SK-N-SH (cell line): ENCODE data around the gene CXADR.

Experiments
- CTCF ChIP-seq: fragments of 200-600 bp; sonication (generic); IDR thresholded peaks from 2 replicates; pipeline ENCODE4 v1.6.1; 2017; ENCODE audit warnings: antibody characterized with exemption, mild to moderate bottlenecking, moderate library complexity
- EP300 ChIP-seq, 2 experiments: IDR thresholded peaks; 2 replicates each; pipeline versions ENCODE4 v1.4.0 to v1.6.1; 2012; ENCODE audit warnings: borderline replicate concordance in 1 of 2, low read depth in 1 of 2, low read length in 1 of 2
- EZH2phosphoT487 ChIP-seq: fragments of 200-600 bp; sonication (generic); IDR thresholded peaks from 2 replicates; pipeline ENCODE4 v1.6.1; 2017; ENCODE audit warnings: low read depth, mixed run types, mild to moderate bottlenecking, antibody characterized with exemption, moderate library complexity, borderline replicate concordance
- GABPA ChIP-seq: IDR thresholded peaks from 2 replicates; pipeline ENCODE4 v1.4.0; 2012; ENCODE audit warnings: low read depth, mild to moderate bottlenecking
- JUND ChIP-seq: IDR thresholded peaks from 2 replicates; pipeline ENCODE4 v1.4.0; 2012
- NRF1 ChIP-seq: IDR thresholded peaks from 2 replicates; pipeline ENCODE4 v1.6.1; 2012; ENCODE audit warnings: low read depth, mild to moderate bottlenecking, low read length
- POLR2AphosphoS5 ChIP-seq: IDR thresholded peaks from 2 replicates; pipeline ENCODE4 v1.6.1; 2012; ENCODE audit warnings: low read depth, low read length
- RFX5 ChIP-seq: IDR thresholded peaks from 2 replicates; pipeline ENCODE4 v1.6.1; 2012; ENCODE audit warnings: mild to moderate bottlenecking, improper control_type of control experiment, low read length
- SMC3 ChIP-seq: IDR thresholded peaks from 2 replicates; pipeline ENCODE4 v1.6.1; 2012; ENCODE audit warnings: low read depth, low read length, improper control_type of control experiment
- TAF1 ChIP-seq: IDR thresholded peaks from 2 replicates; pipeline ENCODE4 v1.6.1; 2012; ENCODE audit warnings: low read depth, mild to moderate bottlenecking, low read length, moderate library complexity, borderline replicate concordance
- TF ChIP-seq, protein P1 (sequence below): IDR thresholded peaks from 2 replicates; pipeline ENCODE4 v1.4.0; 2012; ENCODE audit warnings: low read depth

GRCh38 chr21:17495680-17496079 is 17.2 kb upstream of the CXADR start:
- TF ChIP-seq POLR2AphosphoS5 (no peak), JUND (no peak), CTCF (no peak), EZH2phosphoT487 (no peak), RFX5 (no peak), GABPA (no peak), NRF1 (no peak), TAF1 (no peak), EP300 (IDR thresholded peaks at IDR 0.05; ENCODE audit: borderline replicate concordance in 1 of 2, low read depth in 1 of 2, low read length in 1 of 2) (no peak), SMC3 (no peak)
- TF ChIP-seq, protein P1, sequence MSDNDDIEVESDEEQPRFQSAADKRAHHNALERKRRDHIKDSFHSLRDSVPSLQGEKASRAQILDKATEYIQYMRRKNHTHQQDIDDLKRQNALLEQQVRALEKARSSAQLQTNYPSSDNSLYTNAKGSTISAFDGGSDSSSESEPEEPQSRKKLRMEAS, result no peak
